WTC11 (cell line): Measurements from ENCODE around the gene TSHZ1. TPM values are rescaled to one million over a fixed set of nuclear protein-coding genes. Genes with fewer than 3 reads are reported as not detected.

Experiments
- ATAC-seq: fragments of 200-7000 bp; cut with Tn5 transposase; 2 replicates; pipeline ENCODE4 v1.10.0; 2021; ENCODE audit warnings: mild to moderate bottlenecking, moderate library complexity
- CTCF ChIA-PET: fragments of 300-600 bp; sonication (Branson Sonifier 250); formaldehyde crosslinking; loops from one replicate; lab custom pipeline; 2021; ENCODE audit warnings: antibody characterized with exemption; lab: Charles Lee
- POLR2A ChIA-PET: fragments of 350-600 bp; sonication (Branson Sonifier 250); formaldehyde crosslinking; loops from one replicate; lab custom pipeline; 2021; ENCODE audit warnings: antibody characterized with exemption; lab: Charles Lee
- DNase-seq: peaks from one replicate; pipeline ENCODE4 v3.0.0; 2021; ENCODE audit warnings: low spot score
- H3K27ac Mint-ChIP-seq: 2 replicates; pipeline ENCODE4 v1.8.0; 2021; ENCODE audit warnings: mixed read lengths
- H3K27me3 Mint-ChIP-seq: 2 replicates; pipeline ENCODE4 v1.8.0; 2021; ENCODE audit warnings: low read depth, mild to moderate bottlenecking, moderate library complexity, mixed read lengths
- H3K36me3 Mint-ChIP-seq: 2 replicates; pipeline ENCODE4 v1.8.0; 2021; ENCODE audit warnings: mixed read lengths
- H3K4me1 Mint-ChIP-seq: 2 replicates; pipeline ENCODE4 v1.8.0; 2022; ENCODE audit warnings: mixed read lengths
- H3K4me3 Mint-ChIP-seq: 2 replicates; pipeline ENCODE4 v1.8.0; 2021; ENCODE audit warnings: mild to moderate bottlenecking, moderate library complexity, mixed read lengths
- H3K9me3 Mint-ChIP-seq: 2 replicates; pipeline ENCODE4 v1.8.0; 2021; ENCODE audit warnings: mixed read lengths
- ARID4B ChIP-seq: sonication (generic); formaldehyde crosslinking; IDR thresholded peaks from 2 replicates; pipeline ENCODE4 v1.8.0; 2023; ENCODE audit warnings: missing genetic modification reagents, mild to moderate bottlenecking, borderline replicate concordance
- CDX4 ChIP-seq: fragments of 250-450 bp; sonication (Bioruptor Pico); IDR thresholded peaks from 2 replicates; pipeline ENCODE4 v1.9.0; 2021; ENCODE audit warnings: moderate library complexity, mild to moderate bottlenecking, inconsistent platforms, borderline replicate concordance
- E2F5 ChIP-seq: sonication (generic); formaldehyde crosslinking; IDR thresholded peaks from 2 replicates; pipeline ENCODE4 v1.8.1; 2022; ENCODE audit warnings: mild to moderate bottlenecking, moderate library complexity, missing genetic modification reagents
- ELF4 ChIP-seq: sonication (generic); formaldehyde crosslinking; IDR thresholded peaks from 2 replicates; pipeline ENCODE4 v1.8.1; 2022; ENCODE audit warnings: low read depth, mild to moderate bottlenecking, moderate library complexity, missing genetic modification reagents
- FOXK1 ChIP-seq: sonication (generic); formaldehyde crosslinking; IDR thresholded peaks from 2 replicates; pipeline ENCODE4 v1.8.0; 2022; ENCODE audit warnings: mild to moderate bottlenecking, moderate library complexity, missing genetic modification reagents
- FOXP1 ChIP-seq: sonication (generic); formaldehyde crosslinking; IDR thresholded peaks from 2 replicates; pipeline ENCODE4 v1.8.0; 2022; ENCODE audit warnings: missing genetic modification reagents, mild to moderate bottlenecking, moderate library complexity, borderline replicate concordance
- HMGA2 ChIP-seq: fragments of 250-450 bp; sonication (Bioruptor Pico); IDR thresholded peaks from 2 replicates; pipeline ENCODE4 v1.4.0; 2021; ENCODE audit warnings: mild to moderate bottlenecking, moderate library complexity
- JAZF1 ChIP-seq: fragments of 250-450 bp; sonication (Bioruptor Pico); IDR thresholded peaks from 2 replicates; pipeline ENCODE4 v1.9.0; 2021; ENCODE audit warnings: moderate library complexity, mild to moderate bottlenecking, inconsistent platforms
- KAT7 ChIP-seq: sonication (generic); formaldehyde crosslinking; IDR thresholded peaks from 2 replicates; pipeline ENCODE4 v1.8.1; 2023; ENCODE audit warnings: missing genetic modification reagents, mild to moderate bottlenecking, borderline replicate concordance
- MYBL2 ChIP-seq: sonication (generic); formaldehyde crosslinking; IDR thresholded peaks from 2 replicates; pipeline ENCODE4 v1.8.1; 2023; ENCODE audit warnings: mild to moderate bottlenecking, moderate library complexity, missing genetic modification reagents
- NFYB ChIP-seq: sonication (generic); formaldehyde crosslinking; conservative IDR thresholded peaks from 2 replicates; pipeline ENCODE4 v1.8.0; 2022; ENCODE audit warnings: low read depth, missing genetic modification reagents
- SP1 ChIP-seq: sonication (generic); formaldehyde crosslinking; conservative IDR thresholded peaks from 2 replicates; pipeline ENCODE4 v1.8.1; 2022; ENCODE audit warnings: missing genetic modification reagents
- TCF7 ChIP-seq: sonication (generic); formaldehyde crosslinking; IDR thresholded peaks from 2 replicates; pipeline ENCODE4 v1.8.0; 2022; ENCODE audit warnings: mild to moderate bottlenecking, low read depth, missing genetic modification reagents, moderate library complexity
- TEAD4 ChIP-seq: sonication (generic); formaldehyde crosslinking; IDR thresholded peaks from 2 replicates; pipeline ENCODE4 v1.8.0; 2022; ENCODE audit warnings: mild to moderate bottlenecking, missing genetic modification reagents
- TP53 ChIP-seq: sonication (generic); formaldehyde crosslinking; IDR thresholded peaks from 2 replicates; pipeline ENCODE4 v1.8.1; 2023; ENCODE audit warnings: mild to moderate bottlenecking, missing genetic modification reagents
- ZBTB43 ChIP-seq: sonication (generic); formaldehyde crosslinking; IDR thresholded peaks from 2 replicates; pipeline ENCODE4 v1.8.1; 2023; ENCODE audit warnings: mild to moderate bottlenecking, missing genetic modification reagents
- ZNF263 ChIP-seq: sonication (generic); formaldehyde crosslinking; IDR thresholded peaks from 2 replicates; pipeline ENCODE4 v1.8.1; 2022; ENCODE audit warnings: low read depth, mild to moderate bottlenecking, moderate library complexity, missing genetic modification reagents
- ZNF671 ChIP-seq: fragments of 250-450 bp; sonication (Bioruptor Pico); IDR thresholded peaks from 2 replicates; pipeline ENCODE4 v1.8.0; 2021; ENCODE audit warnings: mild to moderate bottlenecking
- total RNA-seq: library from RNA; stranded (reverse); gene quantifications from 3 replicates; pipeline ENCODE4 v1.2.3, GENCODE V29; 2021
- TF ChIP-seq, protein P1 (sequence below): fragments of 250-450 bp; sonication (Bioruptor Pico); IDR thresholded peaks from 2 replicates; pipeline ENCODE4 v2.1.2; 2022; ENCODE audit warnings: mild to moderate bottlenecking, moderate library complexity

Gene TSHZ1
- total RNA-seq, 1 experiment from 2014 or later: 2.9 TPM

DNA sequence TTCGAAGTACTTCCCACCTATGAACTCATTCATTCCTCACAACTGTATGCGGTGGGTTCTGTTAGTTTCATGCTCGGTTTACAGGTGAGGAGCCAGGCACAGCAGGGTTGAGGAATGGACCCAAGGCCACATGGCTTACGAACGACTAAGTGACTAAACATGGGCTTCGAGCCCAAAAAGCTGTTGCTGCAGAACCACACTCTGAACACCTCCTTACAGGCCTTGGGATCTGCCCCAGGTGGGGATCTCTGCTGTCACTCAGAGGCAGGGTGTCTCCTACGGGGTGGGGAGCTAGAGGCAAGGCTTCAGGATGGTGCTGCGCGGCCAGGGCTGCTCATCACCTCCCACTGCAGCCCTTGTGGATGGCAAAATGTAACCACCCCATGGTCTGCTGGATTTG lies 80.9 kb downstream of the TSHZ1 start:
- peaks cover 9% of the 10 kb centered on the region; the same call in 1 of the 2 replicates for H3K4me1 Mint-ChIP-seq
- 0 out of 2 replicates have a peak, but pooled peaks cover 2% of the 10 kb centered on the region for H3K36me3 Mint-ChIP-seq
- POLR2A ChIA-PET: no interaction called here

DNA sequence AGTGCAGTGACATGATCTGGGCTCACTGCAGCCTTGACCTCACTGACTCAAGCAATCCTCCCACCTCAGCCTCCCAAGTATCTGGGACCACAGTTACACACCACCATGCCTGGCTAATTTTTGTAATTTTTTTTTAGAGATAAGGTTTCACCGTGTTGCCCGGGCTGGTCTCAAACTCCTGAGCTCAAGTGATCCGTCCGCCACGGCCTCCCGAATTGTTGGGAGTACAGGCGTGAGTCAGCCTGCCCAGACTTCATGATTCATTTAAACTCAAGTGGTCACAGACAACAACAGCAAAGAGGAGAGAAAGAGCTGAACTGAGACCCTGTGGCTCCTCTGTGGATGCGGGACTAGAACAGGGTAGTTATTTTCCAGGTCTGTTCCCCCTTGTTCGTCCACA lies 83.0 kb downstream of the TSHZ1 start:
- H3K27ac Mint-ChIP-seq: no peak overlapping the region
- DNase-seq: no peak
- no peaks in the 10 kb centered on the region; the same call in 1 of the 2 replicates for H3K27me3 Mint-ChIP-seq
- CTCF ChIA-PET: no interaction called here
- no peak for TF ChIP-seq FOXK1 (CRISPR knock-in tag)
- TF ChIP-seq KAT7 (CRISPR knock-in tag): no peak
- no peak for TF ChIP-seq TCF7 (CRISPR knock-in tag)
- no peak for TF ChIP-seq ZBTB43 (CRISPR knock-in tag)
- no peak for TF ChIP-seq FOXP1 (CRISPR knock-in tag)
- TF ChIP-seq NFYB (CRISPR knock-in tag): no peak
- TF ChIP-seq CDX4: no peak
- no peak for TF ChIP-seq ELF4 (CRISPR knock-in tag)
- TF ChIP-seq SP1 (CRISPR knock-in tag): no peak
- TF ChIP-seq HMGA2: no peak
- no peak for TF ChIP-seq JAZF1 (CRISPR knock-in tag)
- TF ChIP-seq ARID4B (CRISPR knock-in tag): no peak
- no peak for TF ChIP-seq ZNF671 (CRISPR knock-in tag)
- TF ChIP-seq TEAD4 (CRISPR knock-in tag): no peak
- no peaks in the 10 kb centered on the region for H3K36me3 Mint-ChIP-seq
- no peak overlapping the region for H3K4me3 Mint-ChIP-seq
- H3K9me3 Mint-ChIP-seq: no peaks in the 10 kb centered on the region
- peaks cover 8% of the 10 kb centered on the region; the same call in 1 of the 2 replicates for H3K4me1 Mint-ChIP-seq
- POLR2A ChIA-PET: no interaction called here
- ATAC-seq: no peak

More for the DNA sequence above, 80.9 kb downstream of the TSHZ1 start:
- Mint-ChIP-seq H3K27me3 (no peaks in the 10 kb centered on the region; the same call in 1 of the 2 replicates), H3K4me3 (no peak overlapping the region), H3K9me3 (no peaks in the 10 kb centered on the region), H3K27ac (no peak overlapping the region)
- no peak for TF ChIP-seq E2F5 (CRISPR knock-in tag)
- TF ChIP-seq TP53 (CRISPR knock-in tag): no peak
- CTCF ChIA-PET: no interaction called here
- DNase-seq (no peak), ATAC-seq (no peak)

GRCh38 chr18:75297731-75298130 lies 87.1 kb downstream of the TSHZ1 start:
- H3K36me3 Mint-ChIP-seq: no peaks in the 10 kb centered on the region
- H3K4me1 Mint-ChIP-seq: no peaks in the 10 kb centered on the region
- ChIA-PET CTCF (no interaction called here), POLR2A (no interaction called here)
- DNase-seq (no peak), ATAC-seq (no peak)
- H3K4me3 Mint-ChIP-seq: no peak overlapping the region
- TF ChIP-seq ZNF263 (CRISPR knock-in tag): no peak
- TF ChIP-seq, protein P1, sequence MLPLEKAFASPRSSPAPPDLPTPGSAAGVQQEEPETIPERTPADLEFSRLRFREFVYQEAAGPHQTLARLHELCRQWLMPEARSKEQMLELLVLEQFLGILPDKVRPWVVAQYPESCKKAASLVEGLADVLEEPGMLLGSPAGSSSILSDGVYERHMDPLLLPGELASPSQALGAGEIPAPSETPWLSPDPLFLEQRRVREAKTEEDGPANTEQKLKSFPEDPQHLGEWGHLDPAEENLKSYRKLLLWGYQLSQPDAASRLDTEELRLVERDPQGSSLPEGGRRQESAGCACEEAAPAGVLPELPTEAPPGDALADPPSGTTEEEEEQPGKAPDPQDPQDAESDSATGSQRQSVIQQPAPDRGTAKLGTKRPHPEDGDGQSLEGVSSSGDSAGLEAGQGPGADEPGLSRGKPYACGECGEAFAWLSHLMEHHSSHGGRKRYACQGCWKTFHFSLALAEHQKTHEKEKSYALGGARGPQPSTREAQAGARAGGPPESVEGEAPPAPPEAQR (CRISPR knock-in tag): no peak
- no peak for TF ChIP-seq MYBL2 (CRISPR knock-in tag)
- peaks cover 5% of the 10 kb centered on the region; the same call in 1 of the 2 replicates for H3K9me3 Mint-ChIP-seq
- H3K27me3 Mint-ChIP-seq: no peaks in the 10 kb centered on the region; the same call in 1 of the 2 replicates
- no peak overlapping the region for H3K27ac Mint-ChIP-seq
